Endometrial microvascular endothelial cells (primary cell): ENCODE data around the gene PGA4. TPM values are rescaled to one million over a fixed set of nuclear protein-coding genes. Genes with fewer than 3 reads are reported as not detected.
"Not testable (repeated sequence)": the region's sequence is repeated elsewhere in the genome, so short reads cannot be mapped to it uniquely, and the experiment has no call there.

Experiments used
- in situ Hi-C: cut with HindIII; loops from 2 replicates; pipeline ENCODE4 v1.10.0; 2017; ENCODE audit warnings: low sequenced_read_pairs, low pct_unique_long_range_greater_than_20kb; ENCODE audit errors: inconsistent ontology term
- total RNA-seq: library from RNA; depleted of rRNA; stranded (reverse); fragments of >200 nt; gene quantifications from one replicate; pipeline ENCODE4 v1.2.3, GENCODE V29; 2015; ENCODE audit errors: inconsistent ontology term

PGA4 gene
- total RNA-seq, 1 donor from 2014 or later, result not detected

DNA sequence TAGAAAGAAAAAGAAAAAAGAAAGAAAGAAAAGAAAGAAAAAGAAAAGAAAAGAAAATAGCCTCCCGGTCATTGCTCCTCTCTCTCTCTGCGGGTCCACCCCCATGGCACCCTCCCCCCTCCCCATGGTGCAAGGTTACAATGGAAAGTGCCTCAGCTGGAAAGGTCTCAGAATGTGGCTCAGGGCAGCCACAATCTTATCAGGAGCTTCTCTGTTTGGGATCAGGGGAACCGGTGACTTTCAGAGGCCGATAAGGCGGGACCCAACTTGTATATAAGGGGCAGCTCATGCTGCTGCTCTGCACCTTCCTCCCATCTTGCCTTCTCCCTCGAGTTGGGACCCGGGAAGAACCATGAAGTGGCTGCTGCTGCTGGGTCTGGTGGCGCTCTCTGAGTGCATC, 18.7 kb downstream of the PGA4 start, which contains the start of gene PGA5:
Gene PGA5 (plus strand): TSS at position 301 of the 400 bp plus-strand sequence. CDS start 52 bp downstream, at position 353.
- in situ Hi-C loops, result not testable (repeated sequence)

DNA sequence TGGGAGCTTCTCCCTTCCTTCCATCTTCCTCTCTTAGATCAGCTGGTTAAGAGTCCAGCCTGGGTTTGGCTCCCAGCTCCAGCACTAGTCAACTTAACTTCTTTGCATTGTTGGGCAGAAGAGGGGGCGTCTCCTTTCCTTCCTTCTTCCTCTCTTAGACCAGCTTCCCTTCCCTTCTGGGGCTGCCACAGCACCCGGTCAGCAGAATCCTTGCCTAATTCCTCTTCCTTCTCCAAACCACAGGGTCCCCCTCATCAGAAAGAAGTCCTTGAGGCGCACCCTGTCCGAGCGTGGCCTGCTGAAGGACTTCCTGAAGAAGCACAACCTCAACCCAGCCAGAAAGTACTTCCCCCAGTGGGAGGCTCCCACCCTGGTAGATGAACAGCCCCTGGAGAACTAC, 19.4 kb downstream of the PGA4 start:
- in situ Hi-C loops, result not testable (repeated sequence)

DNA sequence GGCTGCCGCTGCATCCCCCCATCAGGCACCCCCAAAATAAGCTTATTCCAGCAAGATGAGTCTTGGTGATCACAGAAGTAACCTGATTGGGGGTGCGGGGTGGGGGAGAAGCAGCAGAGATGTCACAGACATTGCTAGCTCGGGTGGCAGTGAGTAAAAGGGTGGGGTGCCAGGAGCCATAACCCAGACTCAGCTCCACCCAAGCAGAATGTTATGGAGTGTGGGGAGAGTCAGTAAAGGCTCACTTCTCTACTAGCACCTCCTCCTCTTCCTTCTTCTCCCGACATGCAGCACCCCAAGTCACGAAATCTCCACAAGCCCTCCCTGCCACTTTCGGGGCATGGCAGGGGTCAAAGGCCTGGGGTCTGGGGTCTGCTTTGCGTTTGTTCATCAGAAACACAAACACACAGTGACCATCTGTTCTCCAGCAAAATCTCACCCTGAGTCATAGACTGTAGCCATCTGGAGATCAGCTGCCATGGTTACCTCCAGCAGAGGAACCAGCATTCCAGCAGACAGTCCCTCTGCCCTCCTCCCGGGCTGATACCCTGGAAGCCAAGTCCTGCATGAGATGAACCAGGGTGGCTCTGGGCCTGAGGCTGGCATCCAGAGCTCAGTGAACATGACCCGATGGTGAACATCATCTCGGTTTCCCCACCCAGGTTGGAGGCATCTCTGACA, 23.3 kb downstream of the PGA4 start:
- in situ Hi-C loops, result not testable (repeated sequence)

DNA sequence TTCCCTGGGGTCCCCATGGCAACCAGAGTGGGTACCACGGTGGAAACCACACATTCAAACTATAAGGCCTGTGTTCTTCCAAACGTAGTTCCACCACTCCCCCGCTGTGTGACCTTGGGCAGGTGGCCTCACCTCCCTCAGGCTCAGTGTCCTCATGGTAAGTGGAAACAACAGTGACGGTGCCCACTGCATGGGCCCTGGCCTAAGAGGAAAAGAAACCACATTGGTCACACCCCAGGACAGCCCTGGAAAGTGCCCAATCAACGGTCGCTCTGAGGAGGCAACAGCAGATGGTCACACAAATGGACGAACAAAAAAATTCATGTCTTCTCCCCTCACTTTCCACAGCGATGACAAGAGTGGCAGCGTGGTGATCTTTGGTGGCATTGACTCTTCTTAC, 25.9 kb downstream of the PGA4 start:
- in situ Hi-C loops, result not testable (repeated sequence)

DNA sequence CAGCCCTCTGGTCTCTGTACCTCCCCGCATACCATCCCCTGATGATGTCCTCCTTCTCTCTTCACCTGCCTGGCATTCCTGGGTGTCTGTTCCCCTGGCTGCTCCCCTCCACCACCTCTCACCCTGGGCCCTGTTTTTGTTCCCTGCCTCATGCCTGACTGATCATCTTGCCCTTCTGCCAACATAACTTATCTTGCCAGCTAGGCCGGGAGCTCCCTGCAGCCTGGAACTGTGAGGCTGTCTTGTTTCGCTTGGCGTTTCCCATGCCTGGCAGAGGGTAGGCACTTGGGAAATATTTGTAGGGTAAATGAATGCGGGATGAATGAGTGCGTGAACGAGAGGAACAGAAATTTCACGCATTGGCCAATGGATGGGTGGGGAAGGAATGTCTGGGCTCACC, 27.1 kb downstream of the PGA4 start:
- in situ Hi-C loops, result not testable (repeated sequence)

DNA sequence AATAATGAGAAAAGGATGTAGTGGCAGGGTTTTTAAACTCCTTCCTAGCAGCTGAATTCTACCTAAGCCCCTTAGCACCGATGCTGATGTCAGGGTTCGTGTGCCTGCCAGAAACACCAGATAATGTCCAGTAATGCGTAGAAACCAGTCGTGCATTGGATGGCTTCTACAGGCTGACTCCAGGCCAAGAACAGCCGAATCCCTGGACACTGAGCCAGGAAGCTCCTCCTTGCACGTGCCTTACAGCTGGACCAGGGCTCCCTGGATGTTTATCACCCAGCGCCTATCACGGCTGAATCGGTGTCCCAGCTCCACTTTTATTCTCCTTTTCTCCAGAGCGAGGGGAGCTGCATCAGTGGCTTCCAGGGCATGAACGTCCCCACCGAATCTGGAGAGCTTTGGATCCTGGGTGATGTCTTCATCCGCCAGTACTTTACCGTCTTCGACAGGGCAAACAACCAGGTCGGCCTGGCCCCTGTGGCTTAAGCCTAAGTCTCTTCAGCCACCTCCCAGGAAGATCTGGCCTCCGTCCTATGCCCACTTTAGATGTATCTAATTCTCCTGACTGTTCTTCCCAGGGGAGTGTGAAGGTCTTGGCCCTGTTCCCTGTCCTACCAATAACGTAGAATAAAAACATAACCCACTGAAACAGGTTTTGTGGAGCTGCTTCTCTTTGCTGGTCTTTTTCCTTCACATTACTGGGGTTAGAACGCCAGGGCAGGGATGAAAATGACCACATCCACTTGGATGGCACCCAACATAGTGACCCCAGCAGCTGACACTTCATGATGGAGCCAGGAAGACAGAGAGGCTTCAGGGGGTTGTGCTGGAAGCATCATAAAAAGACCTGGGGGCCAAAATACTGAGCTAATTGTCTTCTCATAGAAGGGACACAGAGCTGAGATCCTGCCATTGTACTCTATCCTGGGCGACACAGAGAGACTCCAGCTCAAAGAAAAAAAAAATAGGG, 28.9 kb downstream of the PGA4 start:
- in situ Hi-C loops, result not testable (repeated sequence)

DNA sequence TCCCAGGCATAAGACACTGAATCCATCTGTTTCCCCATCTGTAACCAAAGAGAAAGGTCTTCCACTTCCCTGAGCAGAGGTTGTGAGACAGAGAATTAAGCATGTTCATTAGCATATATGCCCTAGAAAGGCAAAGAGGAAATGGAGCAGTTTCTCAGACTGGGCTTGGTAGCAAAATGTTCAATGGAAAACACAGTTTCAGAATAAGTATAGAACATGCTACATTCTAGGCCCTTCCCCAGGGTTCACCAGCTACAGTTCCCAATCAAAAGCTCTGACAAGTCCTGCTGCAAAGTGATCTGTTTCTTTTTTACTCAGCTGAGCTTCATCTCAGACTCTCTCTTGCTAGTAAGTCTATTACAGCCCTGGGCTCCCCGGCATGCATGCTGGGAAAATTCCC, 30.2 kb downstream of the PGA4 start:
- in situ Hi-C loops, result not testable (repeated sequence)

DNA sequence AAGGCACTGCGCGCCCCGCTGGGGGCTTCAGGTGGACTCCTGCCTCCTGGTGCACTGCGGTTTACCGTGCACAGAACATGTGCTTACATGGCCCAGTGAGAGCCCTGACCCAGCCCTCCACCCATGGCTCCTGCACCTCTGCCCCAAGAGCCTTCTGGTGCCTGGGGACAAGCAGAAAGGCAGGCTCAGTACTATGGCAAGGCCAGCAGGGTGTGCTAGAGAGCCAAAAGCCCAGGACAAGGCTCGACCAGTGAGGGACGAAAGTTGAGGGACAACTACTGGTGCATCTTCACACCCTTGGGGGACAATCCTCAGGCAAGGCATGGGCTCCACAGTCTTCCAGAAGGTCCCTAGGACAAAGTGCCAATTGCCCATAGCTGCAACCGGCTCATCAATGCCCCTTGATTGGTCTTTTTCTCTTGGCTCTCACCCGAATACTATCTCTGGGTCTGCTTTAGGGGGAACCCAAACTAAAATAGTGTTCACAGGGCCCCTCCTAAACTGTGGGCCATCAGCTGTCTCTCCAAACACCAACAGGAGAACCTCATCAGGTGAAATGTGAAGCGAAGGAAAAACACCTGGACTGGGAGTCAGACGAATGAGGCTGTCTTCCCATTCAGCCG, 32.4 kb downstream of the PGA4 start:
- in situ Hi-C loops, result no loop called here

DNA sequence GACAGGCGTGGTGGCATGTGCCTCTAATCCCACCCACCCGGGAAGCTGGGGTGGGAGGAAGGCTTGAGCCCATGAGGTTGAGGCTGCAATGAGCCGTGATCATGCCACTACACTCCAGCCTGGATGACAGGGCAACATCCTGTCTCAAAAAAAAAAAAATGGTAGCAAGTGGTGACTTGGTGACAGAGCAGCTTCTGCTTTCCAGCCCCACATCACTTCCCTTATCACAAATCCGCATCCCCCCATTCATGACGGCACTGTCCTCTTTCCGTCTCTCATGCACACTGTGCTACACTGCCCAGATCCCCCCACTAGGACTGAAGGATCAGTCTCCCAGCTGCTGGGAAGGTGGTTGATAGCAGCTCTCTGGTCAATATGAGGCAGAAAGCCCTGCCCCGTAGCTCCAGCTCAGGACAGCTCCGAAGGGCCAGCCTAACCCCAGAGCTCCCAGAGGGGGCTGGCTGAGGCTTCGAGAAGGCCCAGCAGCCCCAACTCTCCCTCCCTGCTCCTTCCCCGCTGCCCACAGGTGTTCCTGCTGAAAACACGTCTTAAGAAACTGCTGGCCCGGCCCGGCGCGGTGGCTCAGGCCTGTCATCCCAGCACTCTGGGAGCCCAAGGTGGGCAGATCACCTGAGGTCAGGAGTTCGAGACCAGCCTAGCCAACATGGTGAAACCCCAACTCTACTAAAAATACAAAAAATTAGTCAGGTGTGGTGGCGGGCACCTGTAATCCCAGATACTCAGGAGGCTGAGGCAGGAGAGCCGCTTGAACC, 34.7 kb downstream of the PGA4 start:
- in situ Hi-C loops, result no loop called here

DNA sequence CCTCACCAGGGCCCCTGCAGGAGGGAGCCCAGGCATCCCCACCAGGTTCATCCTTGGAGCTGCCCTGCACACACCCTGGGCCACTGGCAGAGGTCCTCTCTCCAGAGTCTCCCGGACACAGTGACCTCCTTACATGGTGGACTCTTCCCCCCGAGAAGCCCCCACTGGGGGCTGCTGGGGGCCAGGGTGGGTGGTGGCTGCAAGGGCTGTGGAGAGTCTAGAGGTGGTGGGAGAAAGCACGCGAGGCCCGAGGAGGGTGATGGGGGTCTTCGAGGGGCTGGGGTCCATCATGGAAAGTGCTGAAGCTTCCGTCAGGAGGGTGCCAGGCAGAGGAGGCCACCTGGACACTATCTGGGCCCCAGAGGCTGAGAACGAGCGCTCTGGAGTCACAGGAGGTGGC, 36.4 kb downstream of the PGA4 start:
- in situ Hi-C loops, result no loop called here

DNA sequence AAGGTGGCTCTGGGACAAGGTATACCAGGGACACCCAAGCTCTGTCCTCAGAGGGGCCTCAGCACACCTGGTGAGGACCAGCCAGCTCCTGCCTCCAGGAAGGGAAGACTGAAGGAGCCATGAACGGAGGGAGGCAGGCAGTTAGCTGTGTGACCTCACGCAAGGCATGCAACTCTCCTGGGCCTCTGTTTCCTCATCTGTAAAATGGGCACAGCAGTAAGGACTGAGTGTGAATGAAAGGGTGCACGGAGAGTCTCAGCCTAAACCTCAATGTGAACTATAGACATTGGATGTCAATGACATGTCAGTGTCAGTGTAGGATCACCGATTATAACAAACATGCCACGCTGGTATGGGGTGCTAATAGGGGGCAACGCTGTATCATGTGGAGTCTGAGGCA, 37.2 kb downstream of the PGA4 start:
- in situ Hi-C loops, result no loop called here

DNA sequence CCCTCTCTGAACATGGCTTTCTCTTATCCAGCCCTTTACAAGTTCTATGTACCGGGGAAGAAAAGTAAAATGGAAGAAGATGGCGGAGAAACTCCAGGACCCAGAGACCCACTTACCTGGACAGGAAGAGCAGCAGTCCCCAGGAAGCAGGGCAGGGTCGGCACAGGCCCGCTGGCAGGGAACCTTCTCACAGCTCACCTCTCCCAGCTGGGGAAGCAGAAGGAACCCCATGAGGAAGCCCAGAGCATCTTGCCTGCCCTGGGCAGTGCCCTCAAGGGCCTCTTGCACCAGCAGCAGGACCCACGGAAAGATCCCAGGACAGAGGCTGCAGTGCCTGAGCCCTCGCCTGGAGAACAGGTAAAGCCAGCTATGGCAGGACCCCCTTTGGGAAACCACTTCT, 42.2 kb downstream of the PGA4 start:
- in situ Hi-C loops, result no loop called here

DNA sequence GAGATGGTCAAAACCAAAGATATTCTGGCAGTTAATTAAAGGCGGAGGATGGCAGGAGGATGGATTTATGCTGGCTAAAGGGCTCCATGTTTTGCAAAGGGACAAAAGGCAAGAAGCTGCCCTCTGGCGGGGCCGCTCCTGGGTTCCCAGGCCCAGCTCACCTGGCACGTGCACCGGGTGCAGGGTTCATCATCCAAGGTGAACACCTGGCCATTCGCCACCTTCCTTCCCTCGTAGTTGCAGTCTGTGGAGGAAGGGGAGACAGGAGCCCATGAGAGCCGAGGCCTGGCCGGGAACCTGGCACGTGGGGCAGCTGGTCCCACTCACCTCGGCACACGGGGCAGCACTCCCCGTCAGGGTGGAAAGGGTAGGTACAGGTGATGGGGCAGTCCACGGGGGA, 42.6 kb downstream of the PGA4 start:
- in situ Hi-C loops, result no loop called here

DNA sequence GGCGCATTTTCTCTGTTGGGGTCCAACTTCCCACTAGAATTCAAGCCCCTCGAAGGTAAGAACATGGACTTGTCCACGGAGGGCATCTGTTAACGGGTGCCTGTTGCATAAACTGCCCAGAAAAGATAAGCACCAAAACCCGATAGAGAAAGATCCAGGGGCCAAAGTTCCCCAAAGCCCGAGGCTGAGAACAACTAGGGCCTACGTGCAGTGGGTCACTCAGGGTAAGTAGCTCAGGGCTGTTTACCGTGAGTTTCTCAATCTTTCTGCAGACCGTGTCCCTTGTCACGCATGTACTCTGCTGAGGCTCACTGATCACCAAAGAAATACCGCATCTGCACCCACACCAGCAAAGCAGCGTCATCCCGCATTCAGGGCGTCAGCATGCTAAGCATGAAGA, 43.2 kb downstream of the PGA4 start:
- in situ Hi-C loops, result no loop called here

DNA sequence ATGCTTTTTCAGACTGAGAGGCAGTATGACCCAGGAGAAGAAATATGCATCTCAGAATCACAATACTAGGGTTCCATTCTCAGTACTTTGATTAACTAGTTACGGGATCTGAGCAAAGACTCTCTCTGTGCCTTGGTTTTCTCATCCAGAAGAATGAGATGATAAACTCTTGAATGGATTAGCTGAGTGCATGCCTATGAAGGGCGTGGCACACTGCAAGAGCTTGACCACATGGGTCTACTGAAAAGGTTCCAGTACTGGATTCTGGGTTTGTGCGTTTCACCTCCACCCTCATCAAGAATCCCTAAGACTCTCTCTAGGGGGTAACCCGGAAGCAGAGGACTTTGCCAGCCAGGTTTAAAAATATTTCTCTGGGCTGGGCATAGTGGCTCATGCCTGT, 44.5 kb downstream of the PGA4 start:
- in situ Hi-C loops, result no loop called here

DNA sequence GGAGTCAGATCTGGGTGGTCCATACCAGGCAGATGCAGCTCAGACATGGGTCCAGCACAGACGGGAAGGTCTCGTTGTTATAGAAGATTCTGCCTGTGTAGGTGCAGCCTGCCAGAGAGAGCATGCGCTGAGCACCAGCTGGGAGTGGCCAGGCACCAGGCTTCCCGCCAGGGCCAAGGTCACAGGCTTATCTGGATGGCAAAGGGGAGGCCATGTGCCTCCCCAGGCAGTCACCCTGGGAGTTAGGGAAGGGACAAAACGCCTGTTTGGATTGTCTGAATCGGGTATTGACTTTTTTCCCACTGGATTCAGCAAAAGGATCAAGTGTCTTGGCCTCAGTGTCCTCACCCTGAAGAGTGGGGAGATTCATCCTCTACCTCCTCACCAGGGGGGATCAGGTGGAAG, 45.3 kb downstream of the PGA4 start:
- in situ Hi-C loops, result no loop called here

DNA sequence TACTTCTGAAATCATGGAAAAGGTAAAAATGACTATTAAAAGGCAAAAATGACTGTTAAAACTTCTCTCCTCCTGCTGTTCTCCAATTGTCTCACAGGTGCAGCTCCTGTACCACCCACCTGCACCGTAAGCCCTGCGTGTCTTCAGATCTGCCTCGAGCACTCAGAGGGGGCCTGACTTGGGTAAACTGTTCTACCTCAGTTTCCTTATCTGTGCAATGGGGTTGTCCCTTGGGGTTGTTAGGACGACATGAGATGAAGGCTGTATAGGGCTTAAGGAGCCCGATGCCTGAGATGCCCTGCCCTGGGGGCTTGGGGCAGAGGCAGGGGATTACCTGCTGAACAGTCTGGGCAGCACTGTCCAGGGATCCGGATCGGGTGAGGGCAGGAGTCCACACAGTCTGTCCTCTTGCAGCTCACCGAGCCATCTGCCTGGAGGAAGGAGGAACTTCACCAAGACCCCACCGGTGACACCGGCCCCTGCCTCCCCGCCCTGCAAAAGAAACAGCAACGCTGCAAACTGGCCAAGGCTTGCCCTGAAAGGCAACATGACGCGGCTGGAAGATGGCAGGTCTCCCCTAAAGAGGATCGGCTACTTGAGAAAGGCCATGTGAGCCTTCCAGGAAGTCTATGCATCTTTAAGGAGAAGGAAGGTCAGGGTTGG, 46.6 kb downstream of the PGA4 start:
- in situ Hi-C loops, result no loop called here

DNA sequence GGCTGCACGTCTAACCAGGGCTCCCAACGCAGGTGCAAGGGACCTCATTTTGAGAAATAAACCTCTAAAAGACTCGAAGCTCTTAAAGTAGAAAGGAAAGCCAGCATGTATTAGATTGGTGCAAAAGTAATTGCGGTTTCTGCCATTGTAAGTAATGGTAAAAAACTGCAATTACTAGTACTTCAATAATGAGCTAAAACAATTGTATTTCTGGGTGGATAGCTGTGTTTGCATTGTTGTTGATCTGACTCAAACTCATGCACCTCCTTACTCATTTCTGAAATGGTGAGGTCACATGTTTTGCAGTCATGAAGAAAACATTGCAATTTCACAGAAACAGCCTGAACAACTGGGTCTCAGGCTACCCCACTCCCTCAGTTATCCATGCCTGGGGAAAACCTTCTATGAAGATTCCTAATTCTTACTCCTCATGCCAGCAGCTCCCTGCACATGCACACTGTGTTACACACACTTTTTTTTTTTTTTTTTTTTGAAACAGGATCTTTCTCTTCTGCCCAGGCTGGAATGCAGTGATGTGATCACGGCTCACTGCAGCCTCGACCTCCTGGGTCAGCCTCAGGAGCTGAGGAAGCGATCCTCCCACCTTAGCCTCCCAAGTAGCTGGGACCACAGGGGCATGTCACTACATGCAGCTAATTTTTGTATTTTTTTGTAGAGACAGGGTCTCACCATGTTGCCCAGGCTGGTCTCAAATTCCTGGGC, 48.4 kb downstream of the PGA4 start:
- in situ Hi-C loops, result no loop called here
